Neural progenitor cell (in vitro differentiated cells): ENCODE measurements around the gene SDK2. TPM values are rescaled to one million over a fixed set of nuclear protein-coding genes. Genes with fewer than 3 reads are reported as not detected.

ENCODE experiments used
- DNase-seq: peaks from one replicate; pipeline ENCODE4 v3.0.0-alpha.2; 2016; ENCODE audit warnings: low spot score
- H2AFZ ChIP-seq: fragments of 200-600 bp; sonication (generic); replicated peaks from 2 replicates; pipeline ENCODE4 v1.6.1; 2016; ENCODE audit warnings: antibody characterized with exemption
- H3F3A ChIP-seq: fragments of 200-600 bp; sonication (generic); 2 replicates; pipeline ENCODE4 v1.6.1; 2016; ENCODE audit warnings: antibody characterized with exemption, low read depth
- H3K27ac ChIP-seq: fragments of 200-600 bp; sonication (generic); 2 replicates; pipeline ENCODE4 v1.5.1; 2016; ENCODE audit warnings: mild to moderate bottlenecking
- H3K27me3 ChIP-seq: fragments of 200-600 bp; sonication (generic); 2 replicates; pipeline ENCODE4 v1.6.1; 2016; ENCODE audit warnings: mild to moderate bottlenecking, moderate library complexity
- H3K36me3 ChIP-seq: fragments of 200-600 bp; sonication (generic); 2 replicates; pipeline ENCODE4 v1.5.1; 2016
- H3K4me1 ChIP-seq: fragments of 200-600 bp; sonication (generic); 2 replicates; pipeline ENCODE4 v1.6.1; 2016; ENCODE audit warnings: mixed run types
- H3K4me2 ChIP-seq: fragments of 200-600 bp; sonication (generic); 2 replicates; pipeline ENCODE4 v1.6.1; 2016
- H3K4me3 ChIP-seq: fragments of 200-600 bp; sonication (generic); 2 replicates; pipeline ENCODE4 v1.5.1; 2016
- H3K79me2 ChIP-seq: fragments of 200-600 bp; sonication (generic); 2 replicates; pipeline ENCODE4 v1.6.1; 2016; ENCODE audit warnings: low read depth
- H3K9ac ChIP-seq: fragments of 200-600 bp; sonication (generic); 2 replicates; pipeline ENCODE4 v1.6.1; 2016
- H3K9me3 ChIP-seq: fragments of 200-600 bp; sonication (generic); 2 replicates; pipeline ENCODE4 v1.5.1; 2016; ENCODE audit warnings: low read depth
- H4K20me1 ChIP-seq: fragments of 200-600 bp; sonication (generic); 2 replicates; pipeline ENCODE4 v1.6.1; 2016; ENCODE audit warnings: low read depth
- H3K27ac Mint-ChIP-seq: 3 replicates; pipeline ENCODE4 v1.8.0; 2021; ENCODE audit warnings: mixed read lengths
- H3K27me3 Mint-ChIP-seq: 2 replicates; pipeline ENCODE4 v1.8.0; 2022; ENCODE audit warnings: low read depth, mild to moderate bottlenecking, inconsistent platforms, moderate library complexity, mixed read lengths; ENCODE audit not compliant: insufficient read depth
- H3K36me3 Mint-ChIP-seq: 3 replicates; pipeline ENCODE4 v1.8.0; 2021; ENCODE audit warnings: mixed read lengths
- H3K4me1 Mint-ChIP-seq: 3 replicates; pipeline ENCODE4 v1.8.0; 2021; ENCODE audit warnings: mixed read lengths
- H3K4me3 Mint-ChIP-seq: 3 replicates; pipeline ENCODE4 v1.8.0; 2021; ENCODE audit warnings: mild to moderate bottlenecking, moderate library complexity, mixed read lengths
- H3K9me3 Mint-ChIP-seq: 3 replicates; pipeline ENCODE4 v1.8.0; 2020; ENCODE audit warnings: mixed read lengths
- CTCF ChIP-seq: fragments of 200-600 bp; sonication (generic); IDR thresholded peaks from 2 replicates; pipeline ENCODE4 v1.5.1; 2017; ENCODE audit warnings: antibody characterized with exemption, mild to moderate bottlenecking
- EZH2 ChIP-seq: fragments of 200-600 bp; sonication (generic); IDR thresholded peaks from 2 replicates; pipeline ENCODE4 v1.6.1; 2017; ENCODE audit warnings: antibody characterized with exemption, mild to moderate bottlenecking, moderate library complexity
- EZH2phosphoT487 ChIP-seq: fragments of 200-600 bp; sonication (generic); IDR thresholded peaks from 2 replicates; pipeline ENCODE4 v1.6.1; 2017; ENCODE audit warnings: antibody characterized with exemption
- total RNA-seq: library from RNA; depleted of rRNA; stranded (reverse); fragments of >200 nt; gene quantifications from 2 replicates; pipeline ENCODE4 v1.2.3, GENCODE V29; 2015; ENCODE audit warnings: low replicate concordance

SDK2 gene
- total RNA-seq, 1 donor from 2014 or later, result 15.3 TPM

- Histone ChIP-seq H3K27ac (no peak overlapping the region), H3K4me1 (peaks cover 2% of the 10 kb centered on the region), H3K4me2 (no peak overlapping the region), H3K9ac (no peak overlapping the region), H2AFZ (no peak overlapping the region), H3K36me3 (no peaks in the 10 kb centered on the region), H3K79me2 (no peaks in the 10 kb centered on the region), H3F3A (no peaks in the 10 kb centered on the region), H3K9me3 (no peaks in the 10 kb centered on the region), H4K20me1 (no peaks in the 10 kb centered on the region), H3K27me3 (no peaks in the 10 kb centered on the region), H3K4me3 (no peak overlapping the region)
- Mint-ChIP-seq H3K4me3 (no peak overlapping the region), H3K9me3 (peaks cover 14% of the 10 kb centered on the region), H3K4me1 (peaks cover 19% of the 10 kb centered on the region), H3K27me3 (peaks cover 8% of the 10 kb centered on the region), H3K27ac (no peak overlapping the region), H3K36me3 (peaks cover 3% of the 10 kb centered on the region)
- no peak for TF ChIP-seq EZH2phosphoT487
- TF ChIP-seq CTCF, result no peak
- TF ChIP-seq EZH2, result no peak
- DNase-seq, result no peak
Measured at GRCh38 chr17:73686126-73686525, 41.9 kb upstream of the SDK2 start.

DNA sequence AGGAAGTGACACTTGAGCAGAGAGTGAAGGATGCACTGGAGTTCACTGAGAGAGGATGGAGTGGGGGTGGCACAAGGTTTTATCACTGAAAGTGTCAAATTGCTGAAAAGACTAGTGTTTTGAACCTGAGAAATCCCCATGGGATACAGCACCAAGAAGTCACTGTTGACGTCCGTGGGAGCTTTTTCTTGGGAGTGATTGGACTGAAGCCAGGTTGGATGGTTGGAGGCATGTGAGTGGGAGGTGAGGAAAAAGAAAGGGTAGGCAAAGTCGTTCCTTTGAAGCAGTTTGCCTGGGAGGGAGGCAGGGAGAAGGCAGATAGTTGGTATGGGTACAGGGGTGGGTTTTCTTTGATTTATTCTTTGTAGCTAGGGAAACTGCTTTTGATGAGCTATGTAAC, 39.9 kb upstream of the SDK2 start:
- no peak overlapping the region for H3K27ac Mint-ChIP-seq
- no peak for TF ChIP-seq EZH2phosphoT487
- TF ChIP-seq EZH2, result no peak
- no peak for TF ChIP-seq CTCF
- Histone ChIP-seq H3K9ac (no peak overlapping the region), H3K27ac (no peak overlapping the region), H3F3A (no peaks in the 10 kb centered on the region), H3K4me3 (no peak overlapping the region), H3K4me1 (no peaks in the 10 kb centered on the region), H3K27me3 (no peaks in the 10 kb centered on the region), H2AFZ (no peak overlapping the region), H3K79me2 (no peaks in the 10 kb centered on the region), H3K36me3 (no peaks in the 10 kb centered on the region), H3K9me3 (no peaks in the 10 kb centered on the region), H3K4me2 (no peak overlapping the region), H4K20me1 (no peaks in the 10 kb centered on the region)
- H3K4me3 Mint-ChIP-seq, result peak overlapping the region; percentile 6
- H3K4me1 Mint-ChIP-seq, result peaks cover 11% of the 10 kb centered on the region
- H3K27me3 Mint-ChIP-seq, result peaks cover 8% of the 10 kb centered on the region
- DNase-seq, result no peak
- H3K9me3 Mint-ChIP-seq, result peaks cover 14% of the 10 kb centered on the region
- H3K36me3 Mint-ChIP-seq, result peaks cover 3% of the 10 kb centered on the region

DNA sequence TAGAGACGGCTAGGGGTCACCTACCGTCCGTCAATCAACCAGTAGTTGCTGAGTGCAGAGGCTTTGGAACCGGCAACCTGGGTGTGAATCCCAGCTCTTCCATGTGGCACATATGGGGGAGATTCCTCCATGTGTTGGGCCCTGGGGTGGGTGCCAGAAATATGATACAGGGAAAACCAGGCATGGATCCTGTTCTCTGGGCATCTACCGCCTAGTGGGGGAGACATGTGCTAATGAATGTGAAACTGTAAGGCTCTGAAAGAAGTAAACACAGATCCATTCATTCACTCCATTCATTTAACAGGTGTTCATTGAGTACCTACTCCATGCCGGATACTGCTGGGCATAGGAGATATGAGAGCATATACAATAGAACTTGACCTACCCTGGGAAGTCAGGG, 39.5 kb upstream of the SDK2 start:
- Histone ChIP-seq H3F3A (no peaks in the 10 kb centered on the region), H3K4me1 (no peaks in the 10 kb centered on the region), H3K27me3 (no peaks in the 10 kb centered on the region), H3K9me3 (no peaks in the 10 kb centered on the region), H3K79me2 (no peaks in the 10 kb centered on the region), H3K9ac (no peak overlapping the region), H3K36me3 (no peaks in the 10 kb centered on the region), H3K4me3 (no peak overlapping the region), H3K4me2 (no peak overlapping the region), H3K27ac (no peak overlapping the region), H4K20me1 (no peaks in the 10 kb centered on the region), H2AFZ (no peak overlapping the region)
- no peak overlapping the region for H3K4me3 Mint-ChIP-seq
- peaks cover 11% of the 10 kb centered on the region for H3K4me1 Mint-ChIP-seq
- no peak overlapping the region for H3K27ac Mint-ChIP-seq
- no peak for DNase-seq
- TF ChIP-seq EZH2phosphoT487, result no peak
- TF ChIP-seq CTCF, result no peak
- no peak for TF ChIP-seq EZH2
- H3K36me3 Mint-ChIP-seq, result peaks cover 3% of the 10 kb centered on the region
- peaks cover 8% of the 10 kb centered on the region for H3K27me3 Mint-ChIP-seq
- peaks cover 14% of the 10 kb centered on the region for H3K9me3 Mint-ChIP-seq

- H3F3A ChIP-seq, result no peaks in the 10 kb centered on the region
- H3K27ac Mint-ChIP-seq, result no peak overlapping the region
- no peaks in the 10 kb centered on the region for H3K27me3 ChIP-seq
- H3K36me3 ChIP-seq, result no peaks in the 10 kb centered on the region
- H3K27me3 Mint-ChIP-seq, result peaks cover 5% of the 10 kb centered on the region
- no peak overlapping the region for H3K4me3 Mint-ChIP-seq
- H3K4me1 ChIP-seq, result no peaks in the 10 kb centered on the region
- H3K27ac ChIP-seq, result no peak overlapping the region
- no peak overlapping the region for H2AFZ ChIP-seq
- peaks cover 11% of the 10 kb centered on the region for H3K9me3 Mint-ChIP-seq
- TF ChIP-seq CTCF (no peak), EZH2phosphoT487 (no peak), EZH2 (no peak)
- no peaks in the 10 kb centered on the region for H4K20me1 ChIP-seq
- peaks cover 3% of the 10 kb centered on the region for H3K36me3 Mint-ChIP-seq
- no peaks in the 10 kb centered on the region for H3K9me3 ChIP-seq
- no peak overlapping the region for H3K4me3 ChIP-seq
- DNase-seq, result no peak
- H3K79me2 ChIP-seq, result no peaks in the 10 kb centered on the region
- H3K4me1 Mint-ChIP-seq, result peaks cover 11% of the 10 kb centered on the region
- no peak overlapping the region for H3K4me2 ChIP-seq
- H3K9ac ChIP-seq, result no peak overlapping the region
Measured at GRCh38 chr17:73681946-73682345, 37.7 kb upstream of the SDK2 start.
